GM12865 (cell line): Measurements from ENCODE around the gene DERL2.

Experiments used
- DNase-seq: peaks from one replicate; pipeline ENCODE4 v3.0.0; 2010; ENCODE audit warnings: low read depth
- H3K4me3 ChIP-seq: 2 replicates; pipeline ENCODE4 v1.5.1; 2011; ENCODE audit warnings: mild to moderate bottlenecking, low read depth, low read length, control low read depth
- TF ChIP-seq, protein P1 (sequence below): IDR thresholded peaks from 2 replicates; pipeline ENCODE4 v1.5.1; 2011; ENCODE audit warnings: low read length, control low read depth, low read depth, inconsistent platforms; ENCODE audit not compliant: insufficient read depth; ENCODE audit errors: missing control alignments

Gene DERL2

GRCh38 chr17:5513628-5514027 is 27.6 kb upstream of the DERL2 start:
- DNase-seq: no peak
- TF ChIP-seq, protein P1, sequence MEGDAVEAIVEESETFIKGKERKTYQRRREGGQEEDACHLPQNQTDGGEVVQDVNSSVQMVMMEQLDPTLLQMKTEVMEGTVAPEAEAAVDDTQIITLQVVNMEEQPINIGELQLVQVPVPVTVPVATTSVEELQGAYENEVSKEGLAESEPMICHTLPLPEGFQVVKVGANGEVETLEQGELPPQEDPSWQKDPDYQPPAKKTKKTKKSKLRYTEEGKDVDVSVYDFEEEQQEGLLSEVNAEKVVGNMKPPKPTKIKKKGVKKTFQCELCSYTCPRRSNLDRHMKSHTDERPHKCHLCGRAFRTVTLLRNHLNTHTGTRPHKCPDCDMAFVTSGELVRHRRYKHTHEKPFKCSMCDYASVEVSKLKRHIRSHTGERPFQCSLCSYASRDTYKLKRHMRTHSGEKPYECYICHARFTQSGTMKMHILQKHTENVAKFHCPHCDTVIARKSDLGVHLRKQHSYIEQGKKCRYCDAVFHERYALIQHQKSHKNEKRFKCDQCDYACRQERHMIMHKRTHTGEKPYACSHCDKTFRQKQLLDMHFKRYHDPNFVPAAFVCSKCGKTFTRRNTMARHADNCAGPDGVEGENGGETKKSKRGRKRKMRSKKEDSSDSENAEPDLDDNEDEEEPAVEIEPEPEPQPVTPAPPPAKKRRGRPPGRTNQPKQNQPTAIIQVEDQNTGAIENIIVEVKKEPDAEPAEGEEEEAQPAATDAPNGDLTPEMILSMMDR: no peak
- H3K4me3 ChIP-seq: no peak overlapping the region

GRCh38 chr17:5511401-5512225 is 25.6 kb upstream of the DERL2 start:
- TF ChIP-seq, protein P1: no peak
- no peak overlapping the region for H3K4me3 ChIP-seq
- DNase-seq: no peak

DNA sequence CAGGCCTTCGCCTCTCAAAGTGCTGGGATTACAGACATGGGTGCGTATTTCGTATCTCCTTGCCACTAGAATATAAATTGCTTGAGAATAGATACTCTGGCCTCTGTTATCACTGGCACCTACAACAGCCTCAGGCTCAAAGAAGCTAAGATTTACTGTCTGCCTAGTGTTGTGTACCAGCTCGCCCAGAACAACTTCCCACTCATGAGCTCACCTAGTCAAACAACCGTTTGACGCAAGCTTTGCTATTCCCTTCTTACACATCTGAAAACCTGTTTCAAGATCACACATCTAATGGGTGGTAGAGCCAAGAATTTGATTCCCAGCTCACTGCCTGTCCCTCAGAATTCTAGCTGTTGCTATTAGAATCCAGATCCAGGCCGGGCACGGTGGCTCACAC is 24.8 kb upstream of the DERL2 start:
- TF ChIP-seq, protein P1: no peak
- no peak overlapping the region for H3K4me3 ChIP-seq
- no peak for DNase-seq

DNA sequence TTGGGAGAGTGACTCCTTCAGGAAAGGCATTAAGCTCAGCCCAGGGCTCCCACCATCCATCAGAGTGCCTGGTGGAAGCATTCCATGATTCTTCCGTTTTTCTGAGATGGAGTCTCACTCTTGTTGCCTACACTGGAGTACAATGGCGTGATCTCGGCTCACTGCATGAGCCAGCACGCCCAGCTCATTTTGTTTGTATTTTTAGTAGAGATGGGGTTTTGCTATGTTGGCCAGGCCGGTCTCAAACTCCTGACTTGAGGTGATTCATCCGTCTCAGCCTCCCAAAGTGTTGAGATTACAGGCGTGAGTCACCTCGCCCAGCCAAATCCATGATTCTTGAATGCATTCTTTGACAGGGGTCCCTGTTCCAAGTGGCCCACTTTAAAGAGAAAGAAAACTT is 23.5 kb upstream of the DERL2 start:
- no peak for DNase-seq
- TF ChIP-seq, protein P1: no peak
- no peak overlapping the region for H3K4me3 ChIP-seq

- no peak overlapping the region for H3K4me3 ChIP-seq
- DNase-seq: no peak
- TF ChIP-seq, protein P1: no peak
These were observed 22.8 kb upstream of the DERL2 start for GRCh38 chr17:5508810-5509209.

DNA sequence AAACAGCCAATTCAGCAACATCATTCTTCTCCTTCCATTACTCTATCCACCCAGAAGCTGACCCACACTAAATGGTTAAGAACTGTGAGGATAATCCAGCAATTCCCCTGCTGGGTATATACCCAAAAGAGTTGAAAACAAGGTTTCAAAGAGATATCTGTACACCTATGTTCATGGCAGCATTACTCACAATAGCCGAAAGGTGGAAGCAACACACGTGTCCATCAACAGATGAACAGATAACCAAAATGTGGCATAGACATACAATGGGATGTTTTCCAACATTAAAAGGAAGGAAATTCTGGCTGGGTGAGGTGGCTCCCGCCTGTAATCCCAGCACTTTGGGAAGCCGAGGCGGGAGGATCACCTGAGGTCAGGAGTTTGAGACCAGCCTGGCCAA is 20.3 kb upstream of the DERL2 start:
- TF ChIP-seq, protein P1: no peak
- no peak for DNase-seq
- H3K4me3 ChIP-seq: no peak overlapping the region

- no peak for DNase-seq
- TF ChIP-seq, protein P1: no peak
- H3K4me3 ChIP-seq: no peak overlapping the region
These were observed 16.6 kb upstream of the DERL2 start for GRCh38 chr17:5502552-5502951.
